Stimulated activated naive CD8-positive, alpha-beta T cell treated with anti-CD3 and anti-CD28 coated beads, Interleukin-15, Interleukin-2, amounts not matched to agents 100 ng/mL and 50 ng/mL, for 24 hours (primary cell): Measurements from ENCODE around the gene KRTAP20-4.

Experiments
- H3K27ac Mint-ChIP-seq: one replicate; pipeline ENCODE4 v1.8.0; 2021; ENCODE audit warnings: mild to moderate bottlenecking, mixed read lengths
- H3K27me3 Mint-ChIP-seq: one replicate; pipeline ENCODE4 v1.8.0; 2021; ENCODE audit warnings: mixed read lengths
- H3K36me3 Mint-ChIP-seq: one replicate; pipeline ENCODE4 v1.8.0; 2021; ENCODE audit warnings: low read depth, mixed read lengths
- H3K4me1 Mint-ChIP-seq: one replicate; pipeline ENCODE4 v1.8.0; 2021; ENCODE audit warnings: low read depth, mixed read lengths
- H3K4me3 Mint-ChIP-seq: one replicate; pipeline ENCODE4 v1.8.0; 2021; ENCODE audit warnings: mild to moderate bottlenecking, mixed read lengths
- H3K9me3 Mint-ChIP-seq: one replicate; pipeline ENCODE4 v1.8.0; 2021; ENCODE audit warnings: mixed read lengths

Gene KRTAP20-4

GRCh38 chr21:30620522-30620921, at the start of gene KRTAP20-4:
KRTAP20-4 (plus strand) TSS chr21:30620627.
- no peak within 1 kb of the TSS for H3K27ac Mint-ChIP-seq
- no peaks in the 10 kb centered on the region for H3K27me3 Mint-ChIP-seq
- H3K4me1 Mint-ChIP-seq, result no peaks in the 10 kb centered on the region
- H3K9me3 Mint-ChIP-seq, result peaks cover 6% of the 10 kb centered on the region
- H3K36me3 Mint-ChIP-seq, result no peaks in the 10 kb centered on the region
- H3K4me3 Mint-ChIP-seq, result no peak within 1 kb of the TSS

GRCh38 chr21:30577766-30578165, 42.7 kb upstream of the KRTAP20-4 start:
- no peaks in the 10 kb centered on the region for H3K27me3 Mint-ChIP-seq
- no peak overlapping the region for H3K27ac Mint-ChIP-seq
- H3K4me1 Mint-ChIP-seq, result no peaks in the 10 kb centered on the region
- H3K4me3 Mint-ChIP-seq, result no peak overlapping the region
- peaks cover 4% of the 10 kb centered on the region for H3K9me3 Mint-ChIP-seq
- no peaks in the 10 kb centered on the region for H3K36me3 Mint-ChIP-seq

DNA sequence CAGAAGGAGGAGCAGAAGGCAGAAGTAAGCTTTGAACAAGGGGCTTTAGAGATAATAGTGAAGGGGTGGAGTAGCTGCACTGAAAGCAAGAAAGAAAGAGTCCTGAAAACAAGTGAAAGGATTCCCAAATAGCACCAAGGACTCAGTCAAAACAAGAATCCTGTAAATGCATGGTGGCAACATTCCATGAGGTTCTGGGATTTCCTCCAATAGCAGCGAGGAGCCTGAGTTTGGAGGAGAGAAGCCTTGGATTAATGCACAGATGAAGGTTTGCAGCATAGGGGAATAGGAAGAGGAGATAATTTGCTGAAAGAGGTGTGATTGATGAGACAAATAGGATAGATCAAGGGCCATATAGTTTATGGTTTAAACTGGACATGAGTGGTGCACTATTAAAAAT, 41.1 kb upstream of the KRTAP20-4 start:
- no peaks in the 10 kb centered on the region for H3K4me1 Mint-ChIP-seq
- H3K9me3 Mint-ChIP-seq, result peaks cover 4% of the 10 kb centered on the region
- no peaks in the 10 kb centered on the region for H3K27me3 Mint-ChIP-seq
- no peaks in the 10 kb centered on the region for H3K36me3 Mint-ChIP-seq
- H3K4me3 Mint-ChIP-seq, result no peak overlapping the region
- no peak overlapping the region for H3K27ac Mint-ChIP-seq

- Mint-ChIP-seq H3K27ac (no peak overlapping the region), H3K27me3 (no peaks in the 10 kb centered on the region), H3K9me3 (no peaks in the 10 kb centered on the region), H3K4me1 (no peaks in the 10 kb centered on the region), H3K4me3 (no peak overlapping the region), H3K36me3 (no peaks in the 10 kb centered on the region)
Measured at GRCh38 chr21:30580132-30580531, 40.3 kb upstream of the KRTAP20-4 start.

DNA sequence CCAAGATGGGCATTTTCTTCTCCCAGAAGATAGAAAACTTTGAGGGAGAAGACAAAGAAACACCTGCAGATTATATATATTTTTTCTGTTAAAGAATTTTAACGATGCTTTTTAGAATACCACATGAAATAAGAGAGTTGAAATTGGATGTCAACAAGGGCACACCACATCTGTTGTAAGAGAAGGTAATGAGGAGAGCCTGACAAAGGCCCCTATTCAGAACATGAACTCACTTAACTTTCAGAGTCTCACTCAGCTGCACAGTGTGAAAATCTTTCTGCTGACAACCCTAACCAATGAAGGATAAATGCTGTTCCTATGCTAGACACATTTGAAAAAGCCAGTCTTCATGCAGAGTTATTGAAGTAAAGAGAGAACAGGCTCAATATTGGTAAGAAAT, 37.6 kb upstream of the KRTAP20-4 start:
- Mint-ChIP-seq H3K9me3 (no peaks in the 10 kb centered on the region), H3K4me3 (no peak overlapping the region), H3K27ac (no peak overlapping the region), H3K4me1 (no peaks in the 10 kb centered on the region), H3K36me3 (no peaks in the 10 kb centered on the region), H3K27me3 (no peaks in the 10 kb centered on the region)

DNA sequence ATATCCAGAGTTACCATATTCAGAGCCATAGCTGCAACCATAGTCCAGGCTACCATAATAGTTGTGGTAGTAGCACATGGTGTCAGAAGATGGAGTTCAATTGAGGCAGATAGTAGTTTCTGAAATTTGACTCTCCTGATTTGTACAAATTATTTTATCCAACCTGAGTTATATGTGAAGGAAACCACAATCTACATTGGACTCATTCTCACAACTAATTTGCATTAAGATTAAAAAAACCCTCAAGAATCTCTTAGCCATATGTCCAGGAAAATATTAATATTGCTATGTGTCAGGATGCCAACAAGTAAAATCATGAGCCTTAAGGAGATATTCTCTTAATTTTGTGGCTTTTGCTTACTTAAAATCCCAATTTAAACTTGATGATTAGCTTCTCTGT, 30.1 kb upstream of the KRTAP20-4 start, which contains the start of gene KRTAP22-2:
TSS of gene KRTAP22-2 (minus strand) at position 101 of the 400 bp plus-strand sequence.
- Mint-ChIP-seq H3K27ac (no peak within 1 kb of the TSS), H3K36me3 (no peaks in the 10 kb centered on the region), H3K9me3 (no peaks in the 10 kb centered on the region), H3K4me3 (no peak within 1 kb of the TSS), H3K4me1 (no peaks in the 10 kb centered on the region), H3K27me3 (no peaks in the 10 kb centered on the region)

- Mint-ChIP-seq H3K27ac (no peak within 1 kb of the TSS), H3K27me3 (no peaks in the 10 kb centered on the region), H3K9me3 (no peaks in the 10 kb centered on the region), H3K36me3 (no peaks in the 10 kb centered on the region), H3K4me3 (no peak within 1 kb of the TSS), H3K4me1 (no peaks in the 10 kb centered on the region)
Measured at GRCh38 chr21:30592140-30592539, 28.3 kb upstream of the KRTAP20-4 start, which contains the start of gene KRTAP6-3. KRTAP6-3 (plus strand) TSS chr21:30592440; CDS start chr21:30592446, 6 bp downstream.

GRCh38 chr21:30598802-30599201, 21.6 kb upstream of the KRTAP20-4 start, which contains the start of gene KRTAP6-2:
KRTAP6-2 (minus strand) TSS chr21:30598902; CDS start chr21:30598874, 28 bp downstream.
- Mint-ChIP-seq H3K27ac (no peak within 1 kb of the TSS), H3K9me3 (no peaks in the 10 kb centered on the region), H3K4me1 (no peaks in the 10 kb centered on the region), H3K36me3 (no peaks in the 10 kb centered on the region), H3K27me3 (no peaks in the 10 kb centered on the region), H3K4me3 (no peak within 1 kb of the TSS)

DNA sequence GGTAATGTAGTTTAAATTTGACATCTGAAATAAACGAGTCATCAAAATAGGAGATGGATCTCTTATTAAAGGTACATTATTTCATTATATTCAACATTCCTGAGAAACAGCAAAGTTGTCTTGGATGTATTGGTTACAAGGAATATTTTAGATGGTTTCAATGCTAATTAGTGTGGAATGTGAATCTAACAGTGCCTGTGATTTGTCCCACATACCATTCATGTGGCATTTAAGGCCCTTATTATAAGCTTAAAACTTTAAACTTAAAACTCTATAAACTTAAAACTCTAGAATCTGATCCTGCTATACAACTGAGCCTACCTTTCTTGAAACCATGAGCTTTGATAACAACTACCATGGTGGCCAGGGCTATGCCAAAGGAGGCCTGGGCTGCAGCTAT, 19.6 kb upstream of the KRTAP20-4 start, which contains the start of gene KRTAP22-1:
TSS of gene KRTAP22-1 (plus strand) at position 301 of the 400 bp plus-strand sequence.
- Mint-ChIP-seq H3K27ac (no peak within 1 kb of the TSS), H3K9me3 (no peaks in the 10 kb centered on the region), H3K4me1 (no peaks in the 10 kb centered on the region), H3K27me3 (no peaks in the 10 kb centered on the region), H3K36me3 (no peaks in the 10 kb centered on the region), H3K4me3 (no peak within 1 kb of the TSS)

DNA sequence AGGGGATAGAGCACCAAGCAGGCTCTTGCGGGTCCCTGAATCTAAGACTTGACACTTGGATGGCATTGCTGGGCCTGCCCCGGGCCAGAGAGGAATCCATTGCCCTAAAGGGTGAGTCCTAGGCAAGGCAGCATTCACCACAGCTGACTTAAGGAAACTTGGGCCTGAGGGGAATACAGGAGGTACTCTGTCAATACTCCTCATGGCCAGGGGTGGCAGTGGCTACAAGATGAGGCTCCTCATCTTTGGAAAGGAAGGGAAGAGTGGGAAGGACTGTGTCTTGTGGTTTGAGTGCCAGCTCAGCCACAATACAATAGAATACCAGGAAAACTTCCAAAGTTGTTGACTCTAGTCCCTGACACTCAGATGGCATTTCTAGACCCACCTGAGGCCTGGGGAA, 14.5 kb upstream of the KRTAP20-4 start:
- H3K4me1 Mint-ChIP-seq, result no peaks in the 10 kb centered on the region
- H3K27ac Mint-ChIP-seq, result no peak overlapping the region
- peaks cover 3% of the 10 kb centered on the region for H3K9me3 Mint-ChIP-seq
- no peaks in the 10 kb centered on the region for H3K36me3 Mint-ChIP-seq
- no peak overlapping the region for H3K4me3 Mint-ChIP-seq
- H3K27me3 Mint-ChIP-seq, result no peaks in the 10 kb centered on the region

DNA sequence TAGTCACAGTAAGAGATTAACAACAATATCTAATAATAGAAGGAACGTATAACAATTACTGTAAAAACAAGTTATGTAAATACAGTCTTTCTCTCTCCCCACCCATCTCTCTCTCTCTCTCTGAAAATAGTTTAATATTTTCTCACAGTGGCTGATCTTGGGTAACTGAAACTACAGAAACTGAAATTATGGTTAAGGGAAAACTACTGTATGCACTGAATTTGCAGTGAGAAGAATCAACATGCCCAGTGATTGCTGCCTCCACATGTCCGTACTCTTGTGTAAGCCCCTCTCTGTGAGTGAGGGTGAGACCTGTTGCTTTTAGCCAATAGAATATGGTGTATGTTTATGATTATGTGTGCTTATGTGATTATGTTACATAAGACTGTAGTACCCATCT, 8.3 kb upstream of the KRTAP20-4 start:
- Mint-ChIP-seq H3K9me3 (peaks cover 5% of the 10 kb centered on the region), H3K4me1 (no peaks in the 10 kb centered on the region), H3K27ac (no peak overlapping the region), H3K36me3 (no peaks in the 10 kb centered on the region), H3K27me3 (no peaks in the 10 kb centered on the region), H3K4me3 (no peak overlapping the region)

- Mint-ChIP-seq H3K27ac (no peak within 1 kb of the TSS), H3K27me3 (no peaks in the 10 kb centered on the region), H3K9me3 (peaks cover 5% of the 10 kb centered on the region), H3K36me3 (no peaks in the 10 kb centered on the region), H3K4me1 (no peaks in the 10 kb centered on the region), H3K4me3 (no peak within 1 kb of the TSS)
Measured at GRCh38 chr21:30613836-30614235, 6.6 kb upstream of the KRTAP20-4 start, which contains the start of gene KRTAP6-1. KRTAP6-1 (minus strand) TSS chr21:30613930; CDS start chr21:30613904, 26 bp downstream.

- Mint-ChIP-seq H3K27me3 (no peaks in the 10 kb centered on the region), H3K27ac (no peak overlapping the region), H3K4me3 (no peak overlapping the region), H3K36me3 (no peaks in the 10 kb centered on the region), H3K4me1 (no peaks in the 10 kb centered on the region), H3K9me3 (peaks cover 5% of the 10 kb centered on the region)
Measured at GRCh38 chr21:30615199-30615598, 5.2 kb upstream of the KRTAP20-4 start.

- no peaks in the 10 kb centered on the region for H3K27me3 Mint-ChIP-seq
- no peak within 1 kb of the TSS for H3K27ac Mint-ChIP-seq
- H3K9me3 Mint-ChIP-seq, result peaks cover under 1% of the 10 kb centered on the region
- H3K4me3 Mint-ChIP-seq, result no peak within 1 kb of the TSS
- no peaks in the 10 kb centered on the region for H3K4me1 Mint-ChIP-seq
- H3K36me3 Mint-ChIP-seq, result no peaks in the 10 kb centered on the region
Measured at GRCh38 chr21:30616125-30616524, 4.3 kb upstream of the KRTAP20-4 start, which contains the start of gene KRTAP20-1. KRTAP20-1 (plus strand) TSS chr21:30616425; CDS start chr21:30616455, 30 bp downstream.

GRCh38 chr21:30620080-30620479, 347 bp upstream of the KRTAP20-4 start:
- Mint-ChIP-seq H3K27ac (no peak overlapping the region), H3K27me3 (no peaks in the 10 kb centered on the region), H3K36me3 (no peaks in the 10 kb centered on the region), H3K4me3 (no peak overlapping the region), H3K9me3 (peaks cover 5% of the 10 kb centered on the region), H3K4me1 (no peaks in the 10 kb centered on the region)

DNA sequence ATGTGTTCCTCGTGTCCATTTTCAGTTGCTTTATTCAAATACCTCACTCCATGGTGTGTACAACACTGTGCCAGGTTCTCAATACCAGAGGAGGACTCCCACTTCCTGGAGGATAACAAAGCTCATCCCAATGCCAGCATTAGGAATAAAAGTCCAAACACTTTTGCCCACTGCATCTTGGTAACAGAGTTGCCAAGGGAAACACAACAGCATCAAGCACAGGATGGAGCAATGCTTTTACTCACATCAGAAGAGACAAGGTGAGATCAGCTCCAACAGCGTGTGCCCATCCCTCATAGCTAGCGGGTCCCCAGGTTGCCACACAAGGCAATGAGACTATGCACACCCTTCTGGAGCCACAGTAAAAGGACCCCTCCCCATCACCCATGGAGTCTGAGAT, 2.9 kb downstream of the KRTAP20-4 start:
- H3K9me3 Mint-ChIP-seq, result peaks cover 6% of the 10 kb centered on the region
- H3K27me3 Mint-ChIP-seq, result no peaks in the 10 kb centered on the region
- no peaks in the 10 kb centered on the region for H3K36me3 Mint-ChIP-seq

More for the DNA sequence above, 2.9 kb downstream of the KRTAP20-4 start:
- H3K27ac Mint-ChIP-seq, result no peak overlapping the region
- H3K4me3 Mint-ChIP-seq, result no peak overlapping the region
- no peaks in the 10 kb centered on the region for H3K4me1 Mint-ChIP-seq
